Left ventricle myocardium inferior (tissue), 1 donor: ENCODE measurements around the gene ARPC5. TPM values are rescaled to one million over a fixed set of nuclear protein-coding genes. Genes with fewer than 3 reads are reported as not detected.
A peak's percentile ranks its signal among the peaks of the same experiment; 100 is the strongest.

Experiments used
- DNase-seq: peaks from one replicate; pipeline ENCODE4 v3.0.0-alpha.2; 2020
- H3K27ac ChIP-seq: fragments of 200-600 bp; replicated peaks from 2 replicates; pipeline ENCODE4 v1.8.0; 2021
- H3K27me3 ChIP-seq: fragments of 200-600 bp; 2 replicates; pipeline ENCODE4 v1.8.0; 2021; ENCODE audit warnings: low read depth
- H3K36me3 ChIP-seq: fragments of 200-600 bp; 2 replicates; pipeline ENCODE4 v1.8.0; 2021
- H3K4me1 ChIP-seq: fragments of 200-600 bp; 2 replicates; pipeline ENCODE4 v1.8.0; 2021
- H3K4me3 ChIP-seq: fragments of 200-600 bp; 2 replicates; pipeline ENCODE4 v1.8.0; 2021; ENCODE audit warnings: mild to moderate bottlenecking, moderate library complexity
- H3K9me3 ChIP-seq: fragments of 200-600 bp; replicated peaks from 2 replicates; pipeline ENCODE4 v1.8.0; 2021
- intact Hi-C: fragments of 100-400 bp; cut with micrococcal nuclease; formaldehyde crosslinking; loops from one replicate; pipeline ENCODE4 v1.11.0; 2022
- total RNA-seq: library from RNA; stranded (reverse); fragmentation: NEBNext Ultra II Directional; extraction: Animal tissue kit (Norgen Biotek cat#: 25700); gene quantifications from one replicate; pipeline ENCODE4 v1.2.1, GENCODE V29; 2021
- TF ChIP-seq, protein P1 (sequence below): fragments of 200-600 bp; IDR thresholded peaks from 2 replicates; pipeline ENCODE4 v1.8.0; 2021; ENCODE audit warnings: antibody characterized with exemption, mild to moderate bottlenecking, borderline replicate concordance
- donor health status: DM: no; HTN: yes; CAD: no; lungs with severe emphysema.

Gene ARPC5
- total RNA-seq, 1 donor from 2014 or later: 33.6 TPM

- peaks cover 7% of the 10 kb centered on the region for H3K9me3 ChIP-seq
- DNase-seq: no peak
- H3K27me3 ChIP-seq: no peaks in the 10 kb centered on the region
- H3K27ac ChIP-seq: no peak overlapping the region
- H3K36me3 ChIP-seq: no peaks in the 10 kb centered on the region
- peaks cover 18% of the 10 kb centered on the region for H3K4me1 ChIP-seq
- TF ChIP-seq, protein P1, sequence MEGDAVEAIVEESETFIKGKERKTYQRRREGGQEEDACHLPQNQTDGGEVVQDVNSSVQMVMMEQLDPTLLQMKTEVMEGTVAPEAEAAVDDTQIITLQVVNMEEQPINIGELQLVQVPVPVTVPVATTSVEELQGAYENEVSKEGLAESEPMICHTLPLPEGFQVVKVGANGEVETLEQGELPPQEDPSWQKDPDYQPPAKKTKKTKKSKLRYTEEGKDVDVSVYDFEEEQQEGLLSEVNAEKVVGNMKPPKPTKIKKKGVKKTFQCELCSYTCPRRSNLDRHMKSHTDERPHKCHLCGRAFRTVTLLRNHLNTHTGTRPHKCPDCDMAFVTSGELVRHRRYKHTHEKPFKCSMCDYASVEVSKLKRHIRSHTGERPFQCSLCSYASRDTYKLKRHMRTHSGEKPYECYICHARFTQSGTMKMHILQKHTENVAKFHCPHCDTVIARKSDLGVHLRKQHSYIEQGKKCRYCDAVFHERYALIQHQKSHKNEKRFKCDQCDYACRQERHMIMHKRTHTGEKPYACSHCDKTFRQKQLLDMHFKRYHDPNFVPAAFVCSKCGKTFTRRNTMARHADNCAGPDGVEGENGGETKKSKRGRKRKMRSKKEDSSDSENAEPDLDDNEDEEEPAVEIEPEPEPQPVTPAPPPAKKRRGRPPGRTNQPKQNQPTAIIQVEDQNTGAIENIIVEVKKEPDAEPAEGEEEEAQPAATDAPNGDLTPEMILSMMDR: no peak
- intact Hi-C loops: no loop called here
- H3K4me3 ChIP-seq: no peak overlapping the region
Observed at GRCh38 chr1:183670169-183670568, 34.6 kb upstream of the ARPC5 start.

GRCh38 chr1:183656355-183656754 is 20.8 kb upstream of the ARPC5 start:
- Histone ChIP-seq H3K9me3 (no peaks in the 10 kb centered on the region), H3K27ac (no peak overlapping the region), H3K4me1 (peaks cover 51% of the 10 kb centered on the region), H3K27me3 (no peaks in the 10 kb centered on the region), H3K36me3 (no peaks in the 10 kb centered on the region), H3K4me3 (no peak overlapping the region)
- no peak for DNase-seq
- intact Hi-C loops: loop anchor here (5.0 kb wide), 1 partner anchor 261 kb away; no protein-coding TSS in a partner anchor
- TF ChIP-seq, protein P1: no peak

GRCh38 chr1:183655562-183656075 is 20.0 kb upstream of the ARPC5 start:
- TF ChIP-seq, protein P1: peak; percentile 94
- intact Hi-C loops: loop anchor here (5.0 kb wide), 1 partner anchor 262 kb away; no protein-coding TSS in a partner anchor
- H3K27me3 ChIP-seq: no peaks in the 10 kb centered on the region
- peaks cover 58% of the 10 kb centered on the region for H3K4me1 ChIP-seq
- no peak overlapping the region for H3K27ac ChIP-seq
- H3K9me3 ChIP-seq: no peaks in the 10 kb centered on the region
- peak; percentile 79 for DNase-seq
- H3K36me3 ChIP-seq: no peaks in the 10 kb centered on the region
- no peak overlapping the region for H3K4me3 ChIP-seq

- Histone ChIP-seq H3K4me1 (peaks cover 58% of the 10 kb centered on the region), H3K4me3 (no peak overlapping the region), H3K36me3 (no peaks in the 10 kb centered on the region), H3K9me3 (no peaks in the 10 kb centered on the region), H3K27ac (peak overlapping the region; percentile 80), H3K27me3 (no peaks in the 10 kb centered on the region)
- intact Hi-C loops: loop anchor here (5.0 kb wide), 2 partner anchors 33 to 263 kb away; no protein-coding TSS in a partner anchor
- TF ChIP-seq, protein P1: no peak
- no peak for DNase-seq
Observed at GRCh38 chr1:183654706-183655105, 19.1 kb upstream of the ARPC5 start.

- no peaks in the 10 kb centered on the region for H3K27me3 ChIP-seq
- DNase-seq: no peak
- H3K4me3 ChIP-seq: no peak overlapping the region
- TF ChIP-seq, protein P1: no peak
- peak overlapping the region; percentile 80 for H3K27ac ChIP-seq
- intact Hi-C loops: loop anchor here (5.0 kb wide), 1 partner anchor 33 kb away; no protein-coding TSS in a partner anchor
- no peaks in the 10 kb centered on the region for H3K9me3 ChIP-seq
- peaks cover 60% of the 10 kb centered on the region for H3K4me1 ChIP-seq
- no peaks in the 10 kb centered on the region for H3K36me3 ChIP-seq
Observed at GRCh38 chr1:183653876-183654451, 18.4 kb upstream of the ARPC5 start.
